Activated T-cell treated with anti-CD3 and anti-CD28 coated beads for 4 hours (primary cell): Measurements from ENCODE around the gene MUSTN1.

Experiments used
- DNase-seq: peaks from one replicate; pipeline ENCODE4 v3.0.0-alpha.2; 2020

Gene MUSTN1

DNA sequence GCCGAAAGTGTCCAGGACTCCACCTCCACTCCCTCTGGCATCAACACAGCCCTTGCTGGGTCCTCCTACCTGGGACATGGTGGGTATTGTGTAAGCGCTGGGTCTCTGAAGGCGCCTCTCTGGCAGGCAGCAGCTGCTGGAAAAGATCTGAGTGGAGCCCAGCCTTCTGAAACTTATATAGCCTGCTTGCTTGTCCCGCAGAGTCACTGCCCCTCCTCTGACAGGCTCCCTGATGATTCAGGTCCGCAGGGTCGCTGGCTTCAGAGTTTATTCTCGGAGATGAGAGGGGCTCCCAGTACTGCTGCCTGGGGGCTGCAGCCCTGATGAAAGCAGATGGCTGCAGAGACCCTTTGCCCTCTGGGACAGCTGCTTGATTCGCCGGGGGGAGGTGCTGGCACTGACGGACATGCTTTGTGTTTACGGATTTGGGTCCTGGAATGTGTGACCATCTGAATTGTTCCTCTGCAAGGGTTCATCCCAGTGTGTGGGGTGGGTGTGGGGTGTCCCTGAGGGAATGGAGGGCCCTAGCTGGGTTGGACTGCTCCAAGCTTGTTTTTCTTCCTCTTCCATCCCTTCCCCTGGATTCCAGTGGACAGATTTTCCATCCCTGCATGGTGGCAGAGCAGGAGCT, at the start of gene MUSTN1:
Gene MUSTN1 (minus strand): TSS at position 149 of the 631 bp plus-strand sequence. CDS start 71 bp downstream, at position 78.
- DNase-seq: no peak

GRCh38 chr3:52882377-52882776, 47.6 kb upstream of the MUSTN1 start:
- no peak for DNase-seq

GRCh38 chr3:52881871-52882270, 47.1 kb upstream of the MUSTN1 start:
- DNase-seq: no peak

DNA sequence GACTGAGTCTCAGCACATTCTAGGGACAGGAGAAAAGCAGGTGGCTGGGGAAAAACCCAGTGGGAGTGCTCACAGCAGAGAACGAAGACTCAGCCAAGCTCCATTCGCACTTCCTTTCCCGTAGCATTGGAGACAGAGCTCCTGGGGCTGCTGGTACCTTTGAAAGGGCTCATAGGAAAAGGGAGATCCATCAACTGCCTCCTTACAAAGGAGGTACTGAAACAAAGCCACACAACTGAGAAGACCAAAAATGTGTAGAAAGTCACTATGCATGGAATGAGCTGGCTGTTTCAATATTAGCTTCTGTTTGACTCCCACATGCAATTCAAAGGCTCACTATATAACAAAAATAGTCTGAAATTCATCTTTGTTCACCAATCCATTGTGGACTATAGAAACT, 45.7 kb upstream of the MUSTN1 start:
- no peak for DNase-seq

DNA sequence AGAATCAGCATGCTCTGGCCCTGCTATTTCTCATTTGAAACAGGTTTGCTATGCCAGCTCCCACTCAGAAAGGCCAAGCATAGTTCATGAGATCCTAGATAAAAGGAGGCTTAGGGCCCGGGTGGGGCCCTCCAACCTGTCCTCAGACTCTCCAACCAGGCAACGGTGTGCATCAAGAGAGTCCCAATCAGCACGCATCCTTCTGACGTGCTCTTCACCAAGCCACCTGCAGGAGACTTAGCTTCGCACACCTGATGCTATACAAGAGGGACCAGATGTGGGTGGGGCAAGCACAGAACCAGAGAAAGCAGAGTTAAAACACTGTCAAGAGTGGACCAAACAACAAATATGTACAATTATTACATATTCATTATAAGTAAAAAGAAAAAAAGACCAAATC, 45.2 kb upstream of the MUSTN1 start:
- no peak for DNase-seq

DNA sequence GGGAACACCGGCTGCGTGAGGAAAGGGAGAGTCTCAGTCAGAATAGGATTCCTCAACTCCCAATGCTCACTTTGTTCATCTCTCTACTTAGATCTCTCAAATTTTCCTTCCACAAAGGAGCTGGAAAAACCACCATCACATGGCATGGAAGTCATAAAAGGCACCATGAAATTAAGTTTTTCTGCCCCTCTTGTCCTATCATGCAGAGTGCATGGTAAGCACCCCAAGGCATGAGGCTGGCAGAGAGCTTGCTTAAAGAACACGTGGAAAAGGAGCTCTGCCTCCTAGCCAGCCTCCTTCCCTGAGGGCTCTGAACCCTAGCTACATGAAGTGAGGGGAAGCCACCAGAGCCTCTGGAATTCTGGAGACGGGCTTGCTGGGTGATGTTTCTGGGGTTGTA, 44.8 kb upstream of the MUSTN1 start:
- DNase-seq: no peak

- no peak for DNase-seq
These were observed 44.3 kb upstream of the MUSTN1 start for GRCh38 chr3:52879090-52879489.

DNA sequence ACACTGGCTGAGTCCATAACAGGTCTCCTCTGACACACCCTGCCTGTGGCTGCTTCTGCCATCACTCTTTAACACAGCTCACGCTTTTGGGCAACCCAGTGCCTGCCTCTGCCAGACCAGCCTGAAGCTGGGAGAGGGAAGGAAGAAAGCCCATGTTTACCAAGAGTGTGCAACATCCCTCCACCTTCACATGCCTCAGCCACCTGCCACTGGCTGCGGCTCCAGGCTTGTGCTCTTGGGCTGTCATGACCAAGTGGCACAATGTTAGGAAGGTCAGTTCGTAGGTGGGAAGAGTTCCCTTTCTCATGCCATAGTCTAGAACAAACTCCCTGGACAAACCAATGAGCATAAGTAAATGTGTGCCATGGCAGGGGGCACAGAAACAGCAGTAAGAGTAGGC, 42.3 kb upstream of the MUSTN1 start:
- no peak for DNase-seq

DNA sequence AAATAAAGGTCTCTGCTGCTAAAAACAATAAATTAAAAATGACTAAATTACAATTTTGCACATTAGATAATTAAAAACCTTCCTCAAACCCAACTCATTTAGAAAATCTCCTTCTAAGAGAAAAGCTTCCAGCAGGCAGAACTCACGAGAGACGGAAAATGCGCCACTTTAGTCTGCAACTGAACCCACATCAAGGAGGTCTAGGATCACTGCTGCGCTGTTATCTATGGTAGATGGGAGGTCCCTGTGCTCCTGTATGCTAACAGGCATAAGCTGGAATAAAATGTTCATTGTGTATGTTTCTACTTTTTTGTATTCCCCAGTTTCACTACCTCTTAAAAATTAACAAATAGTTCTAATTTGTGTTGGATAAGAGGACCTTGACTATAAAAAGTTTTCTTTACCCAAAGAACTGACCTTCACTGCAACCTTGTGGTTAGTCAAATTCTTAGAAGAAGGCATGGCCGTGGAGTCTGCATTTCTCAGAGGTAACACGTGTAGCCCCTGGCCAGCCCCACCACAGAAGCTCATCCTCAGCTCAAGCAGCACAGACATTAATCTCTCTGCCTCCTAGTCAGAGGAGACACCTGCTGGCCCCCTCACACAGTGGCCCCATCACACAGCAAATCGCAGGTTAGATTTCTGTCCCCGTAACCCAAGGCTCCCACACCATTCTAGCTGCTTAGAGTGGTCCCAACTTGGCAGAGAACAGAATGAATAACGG, 40.2 kb upstream of the MUSTN1 start:
- no peak for DNase-seq

DNA sequence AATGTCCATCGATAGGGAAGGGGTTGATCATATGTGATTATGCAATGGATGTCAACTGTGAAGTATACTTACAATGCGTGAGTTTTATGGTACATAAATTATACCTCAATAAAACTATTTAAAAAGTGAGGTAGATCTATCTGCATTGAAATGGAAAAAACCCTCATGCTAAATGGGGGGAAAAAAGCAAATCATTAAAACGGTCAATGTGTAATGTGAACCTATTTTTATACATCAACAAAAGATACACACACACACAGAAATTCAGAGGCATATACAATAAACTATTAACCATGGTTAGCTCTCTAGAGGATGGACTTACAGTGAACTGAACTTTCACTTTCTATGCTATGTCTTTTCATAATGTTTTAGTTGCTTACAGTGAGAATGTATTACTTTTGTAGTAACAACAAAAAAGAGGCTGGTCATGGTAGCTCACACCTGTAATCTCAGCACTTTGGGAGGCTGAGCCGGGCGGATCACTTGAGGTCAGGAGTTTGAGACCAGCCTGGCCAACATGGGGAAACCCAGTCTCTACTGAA, 39.4 kb upstream of the MUSTN1 start:
- no peak for DNase-seq

GRCh38 chr3:52873433-52874159, 38.8 kb upstream of the MUSTN1 start:
- no peak for DNase-seq

DNA sequence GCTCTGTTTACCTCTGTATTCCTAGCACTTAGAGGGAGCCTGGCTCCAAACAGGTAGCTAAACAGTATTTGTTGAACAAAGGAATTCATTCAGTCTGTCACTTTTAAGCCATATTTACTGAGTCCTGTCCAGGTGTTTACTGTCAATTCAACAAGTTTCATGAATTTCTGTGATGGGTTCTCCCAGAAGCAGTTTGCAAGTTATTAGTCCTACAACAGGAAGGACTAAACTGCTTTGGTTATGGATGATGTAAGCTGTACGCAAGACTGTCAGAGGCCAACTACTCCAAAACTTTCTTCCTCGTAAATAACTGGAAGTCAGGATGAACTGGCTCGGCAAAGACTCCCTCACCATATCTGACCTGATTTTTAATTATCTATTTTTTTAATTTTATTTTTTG, 37.4 kb upstream of the MUSTN1 start:
- DNase-seq: no peak

GRCh38 chr3:52871761-52872160, 36.9 kb upstream of the MUSTN1 start:
- no peak for DNase-seq

DNA sequence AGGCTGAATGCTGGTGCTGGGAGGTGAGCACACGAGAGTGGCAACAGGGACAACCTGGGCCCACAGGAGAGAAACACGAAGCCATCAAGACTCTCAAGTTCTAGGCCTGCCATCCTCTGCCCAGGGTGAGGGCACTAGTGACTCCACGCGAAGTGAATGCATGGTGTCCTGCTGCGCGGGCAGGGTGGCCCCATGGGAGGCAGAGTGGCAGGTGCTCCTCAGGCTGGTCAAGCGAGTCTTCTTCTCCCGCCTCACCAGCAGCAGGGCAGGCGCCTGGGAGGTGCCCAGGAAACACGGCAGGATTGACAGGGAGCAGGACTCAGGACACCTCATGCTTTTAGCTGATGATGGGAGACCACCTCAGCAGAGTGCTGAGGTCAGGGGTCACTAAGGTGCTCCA, 35.7 kb upstream of the MUSTN1 start:
- DNase-seq: no peak

DNA sequence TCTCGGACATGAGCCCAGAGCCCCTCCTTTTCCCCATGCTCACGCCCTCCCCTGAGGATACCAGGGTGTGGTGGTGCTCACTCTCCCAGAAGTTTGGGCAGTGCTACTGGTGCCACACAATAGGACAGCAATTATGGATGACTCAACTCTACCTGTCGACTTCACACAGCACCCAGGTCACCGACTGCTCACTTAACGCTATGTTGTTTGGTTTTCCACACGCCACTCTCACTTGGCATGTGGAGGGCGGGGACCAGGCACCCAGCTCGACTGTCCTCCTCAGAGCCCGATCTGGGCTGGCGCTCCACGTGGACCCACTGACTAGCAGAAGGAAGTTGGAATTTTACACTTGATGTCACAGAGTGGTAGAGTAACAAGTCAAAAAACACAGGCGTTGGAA, 31.6 kb upstream of the MUSTN1 start:
- DNase-seq: no peak

DNA sequence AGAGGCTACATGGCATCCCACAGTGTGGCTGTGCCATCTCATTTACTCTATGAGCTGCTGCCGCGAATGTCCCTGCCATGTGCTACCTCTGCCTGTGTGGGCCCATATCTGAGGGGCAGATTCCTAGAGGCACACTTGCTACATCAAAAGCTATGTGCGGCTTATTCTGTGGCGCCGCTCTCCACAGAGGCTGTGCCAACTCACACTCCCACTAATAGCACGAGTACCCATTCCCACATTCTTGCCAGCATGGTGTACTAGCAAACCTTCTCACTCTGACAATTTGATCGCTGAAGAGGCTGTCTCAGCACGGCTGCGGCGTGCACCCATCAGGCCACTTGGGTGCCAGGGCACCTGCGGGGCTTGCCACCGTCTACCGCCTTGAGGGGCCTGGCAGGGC, 31.2 kb upstream of the MUSTN1 start:
- DNase-seq: no peak

DNA sequence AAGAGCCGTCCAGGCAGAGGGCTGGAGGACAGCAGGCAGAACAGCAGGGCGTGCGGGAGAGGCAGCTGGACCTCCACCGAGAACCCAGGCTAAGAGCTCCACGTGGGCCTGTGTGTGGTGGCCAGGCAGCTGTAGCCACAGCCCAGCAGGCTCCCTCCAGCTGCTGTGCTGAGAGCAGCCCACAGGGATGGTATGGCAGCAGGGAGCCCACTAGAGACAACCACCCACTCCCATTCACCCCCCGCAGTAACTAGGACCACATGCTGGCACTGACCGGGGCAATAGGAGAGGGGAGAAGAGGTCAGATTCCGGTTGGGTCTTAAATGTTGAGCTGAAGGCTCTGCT, 25.6 kb upstream of the MUSTN1 start:
- DNase-seq: no peak

DNA sequence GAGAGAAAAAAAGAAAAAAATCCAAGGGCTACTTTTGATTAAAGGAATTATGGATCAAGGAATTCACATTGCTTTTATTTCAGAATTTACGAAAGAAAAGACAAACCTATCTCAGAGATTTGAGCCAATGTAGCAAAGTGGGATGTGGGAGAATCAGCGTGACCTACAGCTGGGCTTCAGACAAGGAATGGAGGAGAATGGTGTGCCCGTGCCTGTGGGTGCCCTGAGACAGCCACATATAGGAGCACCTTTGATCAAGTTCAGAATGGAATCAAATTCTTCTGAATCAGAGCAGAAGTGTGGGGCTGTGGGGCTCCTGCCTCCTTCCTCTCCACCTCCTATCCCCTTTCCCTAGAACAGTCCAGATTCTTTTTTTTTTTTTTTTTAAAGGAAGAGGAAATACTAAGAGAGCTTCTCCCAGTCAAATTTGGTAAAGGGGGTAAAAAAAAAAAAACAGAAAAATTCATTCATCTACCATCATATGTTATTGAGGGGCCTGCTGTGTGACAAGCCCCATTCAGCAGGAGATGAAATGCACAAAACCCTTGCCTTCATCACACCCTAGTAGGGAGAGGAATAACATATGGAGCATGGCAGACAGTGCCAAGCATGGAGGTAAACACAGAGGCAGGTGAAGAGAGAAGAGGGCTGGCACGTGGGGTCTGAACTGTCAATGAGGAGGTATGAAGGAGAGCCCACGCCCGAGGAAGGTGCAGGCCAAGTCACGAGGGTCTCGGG, 25.0 kb upstream of the MUSTN1 start:
- DNase-seq: no peak

DNA sequence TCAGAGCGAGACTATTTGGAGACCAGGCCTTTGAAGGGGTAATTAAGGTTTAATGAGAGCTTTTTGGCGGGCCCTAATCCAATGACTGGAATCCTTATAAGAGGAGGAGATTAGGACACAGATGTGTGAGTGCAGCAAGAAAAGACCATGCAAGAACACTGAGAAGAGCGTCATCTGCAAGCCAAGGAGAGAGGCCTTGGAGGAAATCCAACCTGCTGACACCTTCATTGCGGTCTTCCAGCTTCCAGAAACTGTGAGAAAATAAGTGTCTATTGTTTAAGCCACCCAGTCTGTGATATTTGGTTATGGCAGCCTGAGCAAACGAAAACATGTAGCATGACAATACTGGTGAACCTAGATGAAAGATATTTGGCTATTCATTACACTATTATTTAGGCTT, 23.0 kb upstream of the MUSTN1 start:
- no peak for DNase-seq

- DNase-seq: no peak
These were observed 22.3 kb upstream of the MUSTN1 start for GRCh38 chr3:52857133-52857532.

DNA sequence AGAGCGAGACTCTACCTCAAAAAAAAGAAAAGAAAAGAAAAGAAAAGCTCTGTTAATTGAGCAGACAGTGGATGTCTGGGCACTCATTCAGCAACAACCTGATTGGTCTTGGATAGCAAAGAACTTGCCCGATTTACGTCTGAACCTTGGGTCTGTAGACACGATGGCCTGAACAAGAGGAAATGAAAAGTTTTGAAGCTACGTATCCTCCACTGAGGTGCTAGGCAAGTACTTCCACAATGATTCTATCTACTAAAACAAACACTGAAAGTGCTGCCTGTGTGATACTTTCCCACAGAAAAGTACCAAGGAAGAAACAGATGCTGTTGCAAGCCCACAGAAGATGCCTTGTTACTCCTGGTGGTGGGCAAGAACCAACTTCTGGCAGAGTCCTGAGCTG, 21.8 kb upstream of the MUSTN1 start:
- DNase-seq: no peak

GRCh38 chr3:52854013-52854412, 19.2 kb upstream of the MUSTN1 start:
- no peak for DNase-seq

DNA sequence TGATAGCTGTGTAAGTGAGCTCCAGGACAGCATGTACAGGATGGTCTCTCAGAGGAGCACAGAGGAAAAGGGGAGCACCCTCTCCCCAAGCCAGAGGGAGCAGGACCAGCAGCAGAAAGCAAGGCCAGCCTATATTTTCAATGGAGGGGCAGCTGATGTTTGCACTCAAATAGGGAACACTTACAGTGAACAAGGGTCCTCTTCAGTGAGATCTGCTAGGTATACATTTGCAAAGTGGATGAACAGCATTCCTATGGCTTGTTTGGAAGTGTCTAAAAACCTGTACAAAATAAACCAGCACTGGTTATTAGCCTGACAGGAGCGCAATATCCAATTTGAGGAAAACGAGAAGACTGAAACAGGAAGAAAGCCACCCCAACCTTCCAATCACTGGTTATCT, 17.6 kb upstream of the MUSTN1 start:
- DNase-seq: no peak
